Osteoblast (primary cell): ENCODE data around the gene MISP. TPM values are rescaled to one million over a fixed set of nuclear protein-coding genes. Genes with fewer than 3 reads are reported as not detected.

ENCODE experiments used
- DNase-seq: peaks from one replicate; pipeline ENCODE4 v3.0.0; 2011; ENCODE audit warnings: low spot score, mixed read lengths; ENCODE audit not compliant: insufficient read length; ENCODE audit errors: missing footprints
- H2AFZ ChIP-seq: 2 replicates; pipeline ENCODE4 v1.6.0; 2011; ENCODE audit warnings: mild to moderate bottlenecking, low read length
- H3K27ac ChIP-seq: 2 replicates; pipeline ENCODE4 v1.5.1; 2011; ENCODE audit warnings: mild to moderate bottlenecking, low read depth, low read length, moderate library complexity
- H3K27me3 ChIP-seq: 2 replicates; pipeline ENCODE4 v1.6.0; 2012; ENCODE audit warnings: mild to moderate bottlenecking, control low read depth, inconsistent platforms, low read length, moderate library complexity; ENCODE audit not compliant: insufficient read depth
- H3K36me3 ChIP-seq: 2 replicates; pipeline ENCODE4 v1.5.1; 2011; ENCODE audit warnings: mild to moderate bottlenecking, low read length, control low read depth, moderate library complexity; ENCODE audit not compliant: insufficient read depth
- H3K4me1 ChIP-seq: 2 replicates; pipeline ENCODE4 v1.5.1; 2011; ENCODE audit warnings: mild to moderate bottlenecking, low read length, control low read depth, moderate library complexity; ENCODE audit not compliant: insufficient read depth
- H3K4me2 ChIP-seq: 2 replicates; pipeline ENCODE4 v1.6.0; 2011; ENCODE audit warnings: mild to moderate bottlenecking, low read length; ENCODE audit not compliant: insufficient read depth
- H3K4me3 ChIP-seq: fragments of 200-600 bp; sonication (generic); 3 replicates; pipeline ENCODE4 v1.5.1; 2012; ENCODE audit warnings: mild to moderate bottlenecking, low read length, inconsistent platforms; ENCODE audit not compliant: insufficient read depth
- H3K79me2 ChIP-seq: 2 replicates; pipeline ENCODE4 v1.6.0; 2012; ENCODE audit warnings: mild to moderate bottlenecking, low read length, control low read depth, inconsistent platforms; ENCODE audit not compliant: insufficient read depth
- H3K9me3 ChIP-seq: 2 replicates; pipeline ENCODE4 v1.5.1; 2011; ENCODE audit warnings: low read depth, low read length, control low read depth
- H4K20me1 ChIP-seq: 2 replicates; pipeline ENCODE4 v1.6.0; 2012; ENCODE audit warnings: mild to moderate bottlenecking, low read length, control low read depth; ENCODE audit not compliant: insufficient read depth
- CTCF ChIP-seq: IDR thresholded peaks from 2 replicates; pipeline ENCODE4 v1.5.1; 2011; ENCODE audit warnings: mild to moderate bottlenecking, low read depth, low read length, moderate library complexity; ENCODE audit errors: extremely low read depth
- total RNA-seq: library from RNA; depleted of rRNA; stranded (reverse); fragments of >200 nt; gene quantifications from 2 replicates; pipeline ENCODE4 v1.2.3, GENCODE V29; 2012

MISP gene
- total RNA-seq, 1 donor: 0.36 TPM

- Histone ChIP-seq H3K4me2 (no peak overlapping the region), H3K36me3 (no peaks in the 10 kb centered on the region), H2AFZ (no peak overlapping the region), H3K4me1 (no peaks in the 10 kb centered on the region), H4K20me1 (no peaks in the 10 kb centered on the region), H3K27me3 (peaks cover 9% of the 10 kb centered on the region), H3K4me3 (no peak overlapping the region), H3K9me3 (peaks cover 3% of the 10 kb centered on the region), H3K79me2 (no peaks in the 10 kb centered on the region), H3K27ac (no peak overlapping the region)
- DNase-seq: peak; percentile 32
- TF ChIP-seq CTCF: no peak
Observed at GRCh38 chr19:704447-704741, 46.5 kb upstream of the MISP start.

GRCh38 chr19:708154-709143, 42.5 kb upstream of the MISP start, which contains the start of gene PALM:
PALM (plus strand) TSS chr19:708935; CDS start chr19:709147, 212 bp downstream.
- no peak within 1 kb of the TSS for H3K4me2 ChIP-seq
- DNase-seq: peak; percentile 78
- TF ChIP-seq CTCF: no peak
- H3K27me3 ChIP-seq: peaks cover 27% of the 10 kb centered on the region
- no peaks in the 10 kb centered on the region for H3K79me2 ChIP-seq
- no peaks in the 10 kb centered on the region for H3K4me1 ChIP-seq
- H3K9me3 ChIP-seq: peaks cover 3% of the 10 kb centered on the region
- H2AFZ ChIP-seq: no peak within 1 kb of the TSS
- no peaks in the 10 kb centered on the region for H4K20me1 ChIP-seq
- no peak within 1 kb of the TSS for H3K4me3 ChIP-seq
- no peak within 1 kb of the TSS for H3K27ac ChIP-seq
- H3K36me3 ChIP-seq: no peaks in the 10 kb centered on the region

- no peak overlapping the region for H3K27ac ChIP-seq
- H3K9me3 ChIP-seq: peaks cover 3% of the 10 kb centered on the region
- no peak overlapping the region for H2AFZ ChIP-seq
- peaks cover 27% of the 10 kb centered on the region for H3K27me3 ChIP-seq
- no peaks in the 10 kb centered on the region for H3K4me1 ChIP-seq
- H4K20me1 ChIP-seq: no peaks in the 10 kb centered on the region
- no peak overlapping the region for H3K4me2 ChIP-seq
- TF ChIP-seq CTCF: no peak
- H3K79me2 ChIP-seq: no peaks in the 10 kb centered on the region
- no peak overlapping the region for H3K4me3 ChIP-seq
- H3K36me3 ChIP-seq: no peaks in the 10 kb centered on the region
- peak; percentile 62 for DNase-seq
Observed at GRCh38 chr19:709196-709964, 41.5 kb upstream of the MISP start.

GRCh38 chr19:709965-710571, 40.8 kb upstream of the MISP start:
- no peak for TF ChIP-seq CTCF
- peak; percentile 75 for DNase-seq

More at GRCh38 chr19:709965-710571, 40.8 kb upstream of the MISP start:
- H3K4me2 ChIP-seq: no peak overlapping the region
- H3K36me3 ChIP-seq: no peaks in the 10 kb centered on the region
- peaks cover 3% of the 10 kb centered on the region for H3K9me3 ChIP-seq
- no peaks in the 10 kb centered on the region for H3K79me2 ChIP-seq
- H3K27ac ChIP-seq: no peak overlapping the region
- H2AFZ ChIP-seq: no peak overlapping the region
- H3K4me1 ChIP-seq: no peaks in the 10 kb centered on the region
- no peak overlapping the region for H3K4me3 ChIP-seq
- H3K27me3 ChIP-seq: peaks cover 27% of the 10 kb centered on the region
- no peaks in the 10 kb centered on the region for H4K20me1 ChIP-seq
